GM12878 (cell line): ENCODE measurements around the gene MTMR4. TPM values are rescaled to one million over a fixed set of nuclear protein-coding genes. Genes with fewer than 3 reads are reported as not detected.

ENCODE experiments used
- ATAC-seq: fragments of 200-7000 bp; cut with Tn5 transposase; 3 replicates; pipeline ENCODE4 v1.9.1; 2020; ENCODE audit warnings: mild to moderate bottlenecking, moderate library complexity
- BruUV-seq: library from RNA; stranded (reverse); fragments of 400-500 nt; replicated peaks from 2 replicates; lab custom pipeline; 2021; lab: Mats Ljungman, UMichigan
- CTCF ChIA-PET: fragments of 300-600 bp; sonication (Branson Sonifier 250); formaldehyde crosslinking; extraction: SDS; loops from one replicate; lab custom pipeline; 2021; ENCODE audit warnings: inconsistent platforms; lab: Yijun Ruan, JAX
- POLR2A ChIA-PET: fragments of 350-600 bp; formaldehyde crosslinking; extraction: SDS; loops from one replicate; lab custom pipeline; 2021; ENCODE audit warnings: inconsistent platforms; lab: Charles Lee
- RAD21 ChIA-PET: fragments of 300-600 bp; sonication (Branson Sonifier 250); formaldehyde crosslinking; loops from one replicate; lab custom pipeline; 2023; ENCODE audit warnings: antibody characterized with exemption; ENCODE audit not compliant: unreplicated experiment; lab: Charles Lee
- SMC1A ChIA-PET: fragments of 300-600 bp; sonication (Branson Sonifier 250); formaldehyde crosslinking; loops from one replicate; lab custom pipeline; 2023; ENCODE audit not compliant: unreplicated experiment, uncharacterized antibody; lab: Charles Lee
- DNase-seq: peaks from one replicate; pipeline ENCODE4 v3.0.0-alpha.2; 2011; ENCODE audit warnings: low read depth, low spot score
- FAIRE-seq: peaks from 3 replicates; lab custom pipeline; 2011; peaks lifted over from hg19 to GRCh38; lab: Jason Lieb, UNC
- H2AFZ ChIP-seq: 2 replicates; pipeline ENCODE4 v1.6.0; 2011; ENCODE audit warnings: low read depth, low read length, control low read depth; ENCODE audit not compliant: control insufficient read depth
- H3K27ac ChIP-seq: 2 replicates; pipeline ENCODE4 v1.5.1; 2011; ENCODE audit warnings: control low read depth; ENCODE audit not compliant: control insufficient read depth, insufficient read depth
- H3K27me3 ChIP-seq, 2 experiments: replicated peaks in 1 of 2; 2 replicates each; pipeline versions ENCODE4 v1.6.0 to v1.6.1; 2011; ENCODE audit warnings: low read length in 1 of 2; ENCODE audit not compliant: control insufficient read depth in 2 of 2, insufficient read depth in 2 of 2
- H3K36me3 ChIP-seq, 2 experiments: 2 replicates each; pipeline ENCODE4 v1.5.1; 2011; ENCODE audit warnings: low read length in 1 of 2; ENCODE audit not compliant: control insufficient read depth in 2 of 2, insufficient read depth in 2 of 2
- H3K4me1 ChIP-seq: 2 replicates; pipeline ENCODE4 v1.6.1; 2011; ENCODE audit warnings: mild to moderate bottlenecking, low read length, moderate library complexity, mixed read lengths; ENCODE audit not compliant: control insufficient read depth, insufficient read depth
- H3K4me2 ChIP-seq: 2 replicates; pipeline ENCODE4 v1.6.0; 2011; ENCODE audit warnings: control low read depth; ENCODE audit not compliant: control insufficient read depth, insufficient read depth
- H3K4me3 ChIP-seq: fragments of 200-600 bp; sonication (generic); 2 replicates; pipeline ENCODE4 v1.5.1; 2016
- H3K79me2 ChIP-seq: 2 replicates; pipeline ENCODE4 v1.6.0; 2011; ENCODE audit warnings: low read length; ENCODE audit not compliant: control insufficient read depth, insufficient read depth
- H3K9ac ChIP-seq: 2 replicates; pipeline ENCODE4 v1.8.0; 2011; ENCODE audit warnings: low read length, control low read depth, mixed read lengths; ENCODE audit not compliant: control insufficient read depth, insufficient read depth
- H3K9me3 ChIP-seq: replicated peaks from 3 replicates; pipeline ENCODE4 v1.5.1; 2011; ENCODE audit warnings: mild to moderate bottlenecking, low read length; ENCODE audit not compliant: control insufficient read depth, insufficient read depth
- H4K20me1 ChIP-seq: 2 replicates; pipeline ENCODE4 v1.6.0; 2011; ENCODE audit not compliant: control insufficient read depth, insufficient read depth
- CEBPB ChIP-seq, 2 experiments: fragments of 150-350 bp in 1 of 2; IDR thresholded peaks; 2 replicates each; pipeline ENCODE4 v1.6.1; 2012 to 2014; ENCODE audit warnings: low read depth in 2 of 2, low read length in 2 of 2, borderline replicate concordance in 1 of 2, inconsistent platforms in 1 of 2
- CHD1 ChIP-seq: IDR thresholded peaks from 2 replicates; pipeline ENCODE4 v1.6.1; 2012; ENCODE audit warnings: low read depth, low read length, improper control_type of control experiment
- CUX1 ChIP-seq: IDR thresholded peaks from 2 replicates; pipeline ENCODE4 v1.6.1; 2012; ENCODE audit warnings: improper control_type of control experiment, low read depth, low read length; ENCODE audit not compliant: insufficient replicate concordance
- NFIC ChIP-seq: IDR thresholded peaks from 2 replicates; pipeline ENCODE4 v1.6.1; 2012; ENCODE audit warnings: low read depth, mild to moderate bottlenecking, inconsistent platforms, low read length, moderate library complexity
- PBX3 ChIP-seq: IDR thresholded peaks from 2 replicates; pipeline ENCODE4 v1.6.1; 2011; ENCODE audit warnings: mild to moderate bottlenecking, low read depth, low read length, moderate library complexity; ENCODE audit not compliant: insufficient replicate concordance
- REST ChIP-seq: IDR thresholded peaks from 2 replicates; pipeline ENCODE4 v1.6.1; 2012; ENCODE audit warnings: mild to moderate bottlenecking, low read depth, low read length
- RUNX3 ChIP-seq: IDR thresholded peaks from 2 replicates; pipeline ENCODE4 v1.6.1; 2012; ENCODE audit warnings: low read length, inconsistent platforms
- WGBS: methylation state at CpG from one replicate; pipeline ENCODE4 v1.1.6; 2016; ENCODE audit warnings: low lambda C conversion rate; ENCODE audit not compliant: insufficient replicate concordance, insufficient coverage; ENCODE audit errors: missing lambda C conversion rate; 5-methylcytosine and 5-hydroxymethylcytosine counted together
- in situ Hi-C: fragments of 300-500 bp; cut with MboI; formaldehyde crosslinking; loops from 9 replicates; pipeline ENCODE4 v1.14.3; 2018; ENCODE audit warnings: mixed read lengths
- intact Hi-C: fragments of 100-400 bp; cut with micrococcal nuclease; formaldehyde crosslinking; loops from one replicate; pipeline ENCODE4 v1.14.2; 2022; ENCODE audit not compliant: unreplicated experiment
- polyA plus RNA-seq, 11 experiments: library from polyadenylated mRNA; depleted of rRNA in 4 of 11; unstranded in 6 of 11; stranded (reverse) in 5 of 11; fragments of >200 nt; fragmentation: Nextera tagmentation in 4 of 11; fragmentation: Illumina TruSeq in 1 of 11; extraction: Ambion mirVana in 4 of 11; extraction: Trizol in 1 of 11; gene quantifications; 1 replicate in 1 of 11; 2 replicates in 10 of 11; pipeline versions ENCODE4 v1.2.1 to v1.2.3, GENCODE V29; 2011 to 2016; ENCODE audit warnings: inconsistent platforms in 2 of 11, missing spikeins in 2 of 11, low read depth in 1 of 11
- total RNA-seq, 4 experiments: library from RNA; depleted of rRNA in 3 of 4; stranded (reverse); fragments of >200 nt in 3 of 4; fragmentation: Illumina TruSeq in 1 of 4; extraction: Trizol in 1 of 4; gene quantifications; 2 replicates each; pipeline versions ENCODE4 v1.2.1 to v1.2.3, GENCODE V29; 2013 to 2021

MTMR4 gene
- total and polyA plus RNA-seq, 10 of the 15 experiments (the other 5 are each of a cell fraction or from before 2014, with no cell fraction given), result 12.8 to 127 (median 53.2) TPM

GRCh38 chr17:58501451-58501850, 13.0 kb downstream of the MTMR4 start (continued):
- TF ChIP-seq PBX3, result no peak
- TF ChIP-seq NFIC, result no peak
- TF ChIP-seq RUNX3, result no peak

GRCh38 chr17:58498177-58498828, 16.1 kb downstream of the MTMR4 start:
- Histone ChIP-seq H3K9me3 (no peaks in the 10 kb centered on the region), H3K27me3 (no peaks in the 10 kb centered on the region; a peak in 1 of 4 replicates), H3K4me3 (no peak overlapping the region), H3K4me2 (no peak overlapping the region), H4K20me1 (no peaks in the 10 kb centered on the region; the same call in 1 of the 2 replicates), H3K27ac (no peak overlapping the region), H3K79me2 (peaks cover 2% of the 10 kb centered on the region; the same call in 1 of the 2 replicates), H3K36me3 (peaks cover 22 to 60% of the 10 kb centered on the region in 2 experiments), H3K4me1 (no peaks in the 10 kb centered on the region), H2AFZ (no peak overlapping the region), H3K9ac (no peak overlapping the region)
- intact Hi-C loops, result no loop called here
- WGBS, result 96% methylated on average over 5 of the region's 6 CpGs
- in situ Hi-C loops, result no loop called here
- no peak for FAIRE-seq
- ChIA-PET CTCF (no interaction called here), POLR2A (interaction anchor here (0.6 to 1.5 kb wide), 2 partner anchors 18 to 643 kb away, joined by 3 to 5 read pairs; no protein-coding TSS in a partner anchor), SMC1A (interaction anchor here (0.6 to 1.9 kb wide), 2 partner anchors 16 to 93 kb away, joined by 3 to 4 read pairs; partner anchors contain the start of gene MTMR4), RAD21 (no interaction called here)
- BruUV-seq, result no TSS peak
- DNase-seq, result no peak
- TF ChIP-seq CUX1 (no peak), CEBPB (IDR thresholded peaks at IDR 0.05; ENCODE audit: borderline replicate concordance in 1 of 2, low read depth in 2 of 2, low read length in 2 of 2) (no peak), REST (no peak), CHD1 (no peak)
- ATAC-seq, result no peak
